ENCODE results near the gene NCOA3.

The NCOA3 gene

GRCh38 chr20:47561603-47562583 lies 60.2 kb downstream of the NCOA3 start:
- Histone ChIP-seq H3K4me1 (ENCODE audit: insufficient read depth, low read length) (peaks cover 30% of the 10 kb centered on the region), H3K9ac (ENCODE audit: low read depth, low read length) (no peak overlapping the region), H3K27ac (ENCODE audit: low read length) (no peak overlapping the region), H3K4me3 (ENCODE audit: low read length) (no peak overlapping the region), H3K36me3 (ENCODE audit: insufficient read depth, low read depth, low read length) (no peaks in the 10 kb centered on the region), H3K27me3 (ENCODE audit: insufficient read depth, low read length) (no peaks in the 10 kb centered on the region), H3K9me3 (ENCODE audit: insufficient read depth, low read depth, low read length) (no peaks in the 10 kb centered on the region)

DNA sequence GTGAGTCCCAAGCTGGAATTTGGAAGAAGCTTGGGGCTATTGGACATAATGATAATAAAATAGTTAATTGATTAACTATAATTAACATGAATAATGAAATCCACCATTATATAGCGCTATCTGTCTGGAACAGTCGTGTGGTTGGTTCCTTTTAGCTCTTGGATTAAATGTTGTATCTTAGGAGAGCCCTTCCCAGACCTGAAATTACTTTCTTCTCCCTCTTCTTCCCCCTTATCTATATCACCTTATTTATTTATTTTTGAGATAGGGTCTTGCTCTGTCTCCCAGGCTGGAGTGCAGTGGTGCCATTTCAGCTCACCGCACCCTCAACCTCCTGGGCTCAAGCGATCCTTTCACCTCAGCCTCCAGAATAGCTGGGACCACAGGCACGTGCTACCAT lies 64.6 kb downstream of the NCOA3 start:
- Histone ChIP-seq H3K4me1 (ENCODE audit: insufficient read depth, low read length) (no peaks in the 10 kb centered on the region), H3K36me3 (ENCODE audit: insufficient read depth, low read depth, low read length) (no peaks in the 10 kb centered on the region), H3K9ac (ENCODE audit: low read depth, low read length) (no peak overlapping the region), H3K4me3 (ENCODE audit: low read length) (no peak overlapping the region), H3K27me3 (ENCODE audit: insufficient read depth, low read length) (no peaks in the 10 kb centered on the region), H3K9me3 (ENCODE audit: insufficient read depth, low read depth, low read length) (peaks cover 2% of the 10 kb centered on the region; the same call in 1 of the 2 replicates), H3K27ac (ENCODE audit: low read length) (no peak overlapping the region)

- Histone ChIP-seq H3K4me3 (ENCODE audit: low read length) (no peak overlapping the region), H3K36me3 (ENCODE audit: insufficient read depth, low read depth, low read length) (no peaks in the 10 kb centered on the region), H3K9ac (ENCODE audit: low read depth, low read length) (no peak overlapping the region), H3K4me1 (ENCODE audit: insufficient read depth, low read length) (no peaks in the 10 kb centered on the region), H3K27ac (ENCODE audit: low read length) (no peak overlapping the region), H3K27me3 (ENCODE audit: insufficient read depth, low read length) (no peaks in the 10 kb centered on the region), H3K9me3 (ENCODE audit: insufficient read depth, low read depth, low read length) (peaks cover 6% of the 10 kb centered on the region; the same call in 1 of the 2 replicates)
Measured at GRCh38 chr20:47568019-47568418, 66.3 kb downstream of the NCOA3 start.

DNA sequence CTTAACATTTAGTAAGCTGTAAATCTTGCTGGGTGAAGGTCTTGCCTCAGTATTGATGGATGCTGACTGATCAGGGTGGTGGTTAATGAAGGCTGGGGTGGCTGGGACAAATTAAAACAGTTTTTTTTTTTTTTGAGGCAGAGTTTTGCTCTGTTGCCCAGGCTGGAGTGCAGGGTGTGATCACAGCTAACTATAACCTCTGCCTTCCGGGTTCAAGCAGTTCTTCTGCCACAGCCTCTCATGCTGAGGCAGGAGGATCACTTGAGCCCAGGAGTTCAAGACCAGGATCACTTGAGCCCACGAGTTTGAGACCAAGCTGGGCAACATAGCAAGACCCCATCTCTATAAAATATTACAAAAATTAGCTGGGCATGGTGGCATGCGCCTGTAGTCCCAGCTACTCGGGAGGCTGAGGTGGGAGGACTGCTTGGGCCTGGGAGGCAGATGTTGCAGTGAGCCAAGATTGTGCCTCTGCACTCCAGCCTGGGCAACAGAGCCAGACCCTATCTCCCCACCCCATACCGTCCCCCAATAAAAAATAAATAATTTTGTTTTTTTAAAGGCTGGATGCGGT lies 67.2 kb downstream of the NCOA3 start:
- H3K9ac ChIP-seq (ENCODE audit: low read depth, low read length): no peak overlapping the region
- H3K9me3 ChIP-seq (ENCODE audit: insufficient read depth, low read depth, low read length): peaks cover 6% of the 10 kb centered on the region; the same call in 1 of the 2 replicates
- H3K36me3 ChIP-seq (ENCODE audit: insufficient read depth, low read depth, low read length): no peaks in the 10 kb centered on the region
- no peaks in the 10 kb centered on the region for H3K27me3 ChIP-seq (ENCODE audit: insufficient read depth, low read length)
- peaks cover 7% of the 10 kb centered on the region; the same call in 1 of the 2 replicates for H3K4me1 ChIP-seq (ENCODE audit: insufficient read depth, low read length)
- H3K4me3 ChIP-seq (ENCODE audit: low read length): no peak overlapping the region
- H3K27ac ChIP-seq (ENCODE audit: low read length): no peak overlapping the region

DNA sequence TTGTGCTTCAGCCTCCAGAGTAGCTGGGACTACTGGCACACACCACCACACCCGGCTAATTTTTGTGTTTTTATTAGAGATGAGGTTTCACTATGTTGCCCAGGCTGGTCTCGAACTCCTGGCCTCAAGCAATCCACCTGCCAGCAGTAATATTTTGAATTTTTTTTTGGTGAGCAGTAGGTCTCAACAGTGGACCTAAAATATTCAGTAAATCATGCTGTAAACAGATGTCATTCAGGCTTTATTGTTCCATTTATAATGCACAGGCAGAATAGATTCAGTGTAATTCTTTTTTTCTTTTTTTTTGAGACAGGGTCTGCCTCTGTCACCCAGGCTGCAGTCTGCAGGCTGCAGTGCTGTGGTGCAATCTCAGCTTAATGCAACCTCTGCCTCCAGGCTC lies 69.7 kb downstream of the NCOA3 start:
- Histone ChIP-seq H3K4me3 (ENCODE audit: low read length) (no peak overlapping the region), H3K9me3 (ENCODE audit: insufficient read depth, low read depth, low read length) (peaks cover 6% of the 10 kb centered on the region; the same call in 1 of the 2 replicates), H3K27me3 (ENCODE audit: insufficient read depth, low read length) (no peaks in the 10 kb centered on the region), H3K9ac (ENCODE audit: low read depth, low read length) (no peak overlapping the region), H3K4me1 (ENCODE audit: insufficient read depth, low read length) (peaks cover 32% of the 10 kb centered on the region), H3K36me3 (ENCODE audit: insufficient read depth, low read depth, low read length) (no peaks in the 10 kb centered on the region), H3K27ac (ENCODE audit: low read length) (no peak overlapping the region)

DNA sequence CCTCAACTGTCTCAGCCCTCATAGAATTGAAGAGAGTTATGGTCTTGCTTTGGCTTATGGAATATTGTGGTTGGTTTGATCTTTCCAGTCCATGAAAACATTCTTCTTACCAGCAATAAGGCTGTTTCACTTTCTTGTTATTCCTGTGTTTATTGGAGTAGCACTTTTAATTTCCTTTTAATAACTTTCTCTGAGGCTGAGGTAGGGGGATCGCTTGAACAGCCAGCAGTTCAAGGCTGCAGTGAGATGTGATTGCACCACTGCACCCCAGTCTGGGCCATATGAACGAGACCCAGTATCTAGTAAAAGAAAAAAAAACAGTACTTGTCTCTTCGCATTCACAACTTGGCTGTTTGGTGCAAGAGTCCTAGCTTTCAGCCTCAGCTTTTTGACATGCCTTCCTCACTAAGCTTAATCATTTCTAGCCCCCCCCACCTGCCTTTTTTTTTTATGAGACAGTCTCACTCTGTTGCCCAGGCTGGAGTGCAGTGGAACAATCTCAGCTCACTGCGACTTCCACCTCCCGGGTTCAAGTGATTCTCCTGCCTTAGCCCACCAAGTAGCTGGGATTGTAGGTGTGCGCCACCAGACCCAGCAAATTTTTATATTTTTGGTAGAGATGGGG lies 70.5 kb downstream of the NCOA3 start:
- Histone ChIP-seq H3K27me3 (ENCODE audit: insufficient read depth, low read length) (no peaks in the 10 kb centered on the region), H3K36me3 (ENCODE audit: insufficient read depth, low read depth, low read length) (no peaks in the 10 kb centered on the region), H3K9me3 (ENCODE audit: insufficient read depth, low read depth, low read length) (peaks cover 6% of the 10 kb centered on the region; the same call in 1 of the 2 replicates), H3K4me1 (ENCODE audit: insufficient read depth, low read length) (peaks cover 36% of the 10 kb centered on the region), H3K27ac (ENCODE audit: low read length) (no peak overlapping the region), H3K4me3 (ENCODE audit: low read length) (no peak overlapping the region), H3K9ac (ENCODE audit: low read depth, low read length) (no peak overlapping the region)

DNA sequence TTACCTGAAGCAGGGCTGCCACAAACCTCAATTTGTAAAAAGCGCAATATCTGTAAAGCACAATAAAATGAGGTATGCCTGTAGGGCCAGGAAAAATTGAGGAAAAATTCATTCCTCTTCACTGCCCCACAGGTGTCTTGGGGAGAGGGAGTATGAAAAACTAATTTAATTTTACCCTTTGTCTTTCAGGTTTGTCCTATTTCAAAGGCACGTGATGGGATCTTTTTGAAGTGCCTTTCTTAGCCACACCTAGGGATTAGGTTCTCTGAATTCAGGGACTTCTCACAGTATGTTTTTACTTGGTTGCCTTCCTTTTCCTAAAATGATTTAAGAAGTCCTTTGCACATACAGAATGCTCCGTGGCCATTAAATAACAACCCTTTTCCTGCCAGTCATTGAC lies 71.9 kb downstream of the NCOA3 start:
- peaks cover 36% of the 10 kb centered on the region for H3K4me1 ChIP-seq (ENCODE audit: insufficient read depth, low read length)
- no peaks in the 10 kb centered on the region for H3K36me3 ChIP-seq (ENCODE audit: insufficient read depth, low read depth, low read length)
- H3K4me3 ChIP-seq (ENCODE audit: low read length): no peak overlapping the region
- H3K27me3 ChIP-seq (ENCODE audit: insufficient read depth, low read length): no peaks in the 10 kb centered on the region
- peak overlapping the region; percentile 7; the same call in 1 of the 2 replicates for H3K9ac ChIP-seq (ENCODE audit: low read depth, low read length)
- no peak overlapping the region for H3K27ac ChIP-seq (ENCODE audit: low read length)
- peaks cover 6% of the 10 kb centered on the region; the same call in 1 of the 2 replicates for H3K9me3 ChIP-seq (ENCODE audit: insufficient read depth, low read depth, low read length)

DNA sequence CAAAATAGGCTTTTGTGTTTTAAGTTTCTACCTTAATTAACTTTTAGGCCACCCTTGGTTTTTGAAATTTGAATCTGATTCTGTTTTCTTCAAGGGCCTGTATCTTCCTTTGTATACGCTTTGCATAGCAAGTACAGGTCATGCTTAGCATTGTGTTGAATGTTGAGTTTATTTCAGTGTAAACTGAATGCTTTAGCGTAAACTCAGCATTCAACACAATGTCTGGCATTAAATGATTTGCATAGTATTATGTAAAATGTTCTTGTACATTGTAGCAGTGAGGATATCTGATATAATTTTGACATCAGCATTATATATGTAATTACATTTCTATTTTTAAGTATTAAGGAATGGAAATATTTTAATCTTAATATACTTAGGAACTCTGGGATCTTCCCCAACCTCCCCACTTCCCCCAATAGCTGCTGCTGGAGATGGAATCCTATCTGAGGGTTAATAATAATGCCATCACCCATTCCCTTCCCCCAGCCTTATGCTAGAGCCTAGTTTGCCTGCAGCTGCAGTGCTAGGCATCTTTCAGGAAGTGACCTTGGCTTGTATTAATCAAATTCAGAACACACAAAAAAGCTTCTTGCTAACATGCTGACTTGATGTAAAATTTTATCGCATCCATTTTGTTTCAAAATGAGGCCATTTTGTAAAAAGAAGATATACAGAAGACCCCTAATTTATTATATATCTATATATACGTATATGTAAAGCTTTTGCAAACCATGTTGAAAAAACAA lies 73.1 kb downstream of the NCOA3 start:
- Histone ChIP-seq H3K36me3 (ENCODE audit: insufficient read depth, low read depth, low read length) (no peaks in the 10 kb centered on the region), H3K9ac (ENCODE audit: low read depth, low read length) (no peak overlapping the region), H3K4me3 (ENCODE audit: low read length) (no peak overlapping the region; the same call in 1 of the 2 replicates), H3K27me3 (ENCODE audit: insufficient read depth, low read length) (no peaks in the 10 kb centered on the region), H3K4me1 (ENCODE audit: insufficient read depth, low read length) (peaks cover 36% of the 10 kb centered on the region), H3K27ac (ENCODE audit: low read length) (no peak overlapping the region), H3K9me3 (ENCODE audit: insufficient read depth, low read depth, low read length) (peaks cover 6% of the 10 kb centered on the region; the same call in 1 of the 2 replicates)

- no peak overlapping the region for H3K9ac ChIP-seq (ENCODE audit: low read depth, low read length)
- H3K9me3 ChIP-seq (ENCODE audit: insufficient read depth, low read depth, low read length): peaks cover 1% of the 10 kb centered on the region; the same call in 1 of the 2 replicates
- no peak overlapping the region for H3K4me3 ChIP-seq (ENCODE audit: low read length)
- peaks cover 39% of the 10 kb centered on the region for H3K4me1 ChIP-seq (ENCODE audit: insufficient read depth, low read length)
- no peaks in the 10 kb centered on the region for H3K27me3 ChIP-seq (ENCODE audit: insufficient read depth, low read length)
- H3K27ac ChIP-seq (ENCODE audit: low read length): no peak overlapping the region
- no peaks in the 10 kb centered on the region for H3K36me3 ChIP-seq (ENCODE audit: insufficient read depth, low read depth, low read length)
Measured at GRCh38 chr20:47576516-47577033, 74.9 kb downstream of the NCOA3 start.

GRCh38 chr20:47577314-47577713 lies 75.6 kb downstream of the NCOA3 start:
- peaks cover 39% of the 10 kb centered on the region for H3K4me1 ChIP-seq (ENCODE audit: insufficient read depth, low read length)
- H3K9me3 ChIP-seq (ENCODE audit: insufficient read depth, low read depth, low read length): no peaks in the 10 kb centered on the region
- H3K27me3 ChIP-seq (ENCODE audit: insufficient read depth, low read length): no peaks in the 10 kb centered on the region
- H3K27ac ChIP-seq (ENCODE audit: low read length): no peak overlapping the region
- no peak overlapping the region for H3K9ac ChIP-seq (ENCODE audit: low read depth, low read length)
- H3K36me3 ChIP-seq (ENCODE audit: insufficient read depth, low read depth, low read length): no peaks in the 10 kb centered on the region
- no peak overlapping the region for H3K4me3 ChIP-seq (ENCODE audit: low read length)

GRCh38 chr20:47578543-47578942 lies 76.9 kb downstream of the NCOA3 start:
- Histone ChIP-seq H3K9ac (ENCODE audit: low read depth, low read length) (no peak overlapping the region), H3K9me3 (ENCODE audit: insufficient read depth, low read depth, low read length) (no peaks in the 10 kb centered on the region), H3K27me3 (ENCODE audit: insufficient read depth, low read length) (no peaks in the 10 kb centered on the region), H3K36me3 (ENCODE audit: insufficient read depth, low read depth, low read length) (no peaks in the 10 kb centered on the region), H3K4me3 (ENCODE audit: low read length) (no peak overlapping the region), H3K4me1 (ENCODE audit: insufficient read depth, low read length) (peaks cover 35% of the 10 kb centered on the region), H3K27ac (ENCODE audit: low read length) (no peak overlapping the region)
